Mesodermal cell (in vitro differentiated cells): ENCODE data around the gene SYNDIG1.

Source experiments
- H3K27ac ChIP-seq: 2 replicates; pipeline ENCODE4 v1.7.0; 2013; ENCODE audit warnings: mild to moderate bottlenecking, low read depth, low read length, moderate library complexity; ENCODE audit not compliant: severe bottlenecking
- H3K36me3 ChIP-seq: 2 replicates; pipeline ENCODE4 v1.7.1; 2013; ENCODE audit warnings: mild to moderate bottlenecking, low read length, moderate library complexity; ENCODE audit not compliant: control insufficient read depth, insufficient read depth
- H3K4me1 ChIP-seq: one replicate; pipeline ENCODE4 v1.7.1; 2013; ENCODE audit warnings: mild to moderate bottlenecking, low read length; ENCODE audit not compliant: insufficient read depth, control insufficient read depth, poor library complexity, severe bottlenecking
- H3K4me3 ChIP-seq: 2 replicates; pipeline ENCODE4 v1.7.0; 2013; ENCODE audit warnings: low read length, control low read depth, mild to moderate bottlenecking; ENCODE audit not compliant: insufficient read depth, poor library complexity, severe bottlenecking; ENCODE audit errors: extremely low read depth
- H3K9me3 ChIP-seq: 2 replicates; pipeline ENCODE4 v1.7.1; 2013; ENCODE audit warnings: mild to moderate bottlenecking, low read length, moderate library complexity; ENCODE audit not compliant: control insufficient read depth
- whole genome bisulfite sequencing, 2 experiments: methylation state at CpG; one replicate each; pipeline ENCODE4 v1.1.5; 2013; ENCODE audit warnings: missing lambda C conversion rate in 2 of 2; ENCODE audit not compliant: insufficient coverage in 2 of 2; 5-methylcytosine and 5-hydroxymethylcytosine counted together

The SYNDIG1 gene

GRCh38 chr20:24567508-24567907 is 98.1 kb downstream of the SYNDIG1 start:
- H3K27ac ChIP-seq, result no peak overlapping the region
- peaks cover 8% of the 10 kb centered on the region for H3K9me3 ChIP-seq
- no peak overlapping the region for H3K4me3 ChIP-seq
- peaks cover 2% of the 10 kb centered on the region for H3K4me1 ChIP-seq
- no peaks in the 10 kb centered on the region for H3K36me3 ChIP-seq
- 84 to 86% methylated on average over 4 to 5 of the region's 5 CpGs for WGBS, 2 experiments

- 95 to 96% methylated on average over 5 to 6 of the region's 8 CpGs for WGBS, 2 experiments
- H3K4me3 ChIP-seq, result no peak overlapping the region
- H3K27ac ChIP-seq, result no peak overlapping the region
- no peaks in the 10 kb centered on the region for H3K36me3 ChIP-seq
- peaks cover 2% of the 10 kb centered on the region for H3K4me1 ChIP-seq
- H3K9me3 ChIP-seq, result no peaks in the 10 kb centered on the region
Measured at GRCh38 chr20:24568842-24569241, 99.4 kb downstream of the SYNDIG1 start.

- no peaks in the 10 kb centered on the region for H3K36me3 ChIP-seq
- H3K4me1 ChIP-seq, result no peaks in the 10 kb centered on the region
- H3K9me3 ChIP-seq, result no peaks in the 10 kb centered on the region
- H3K27ac ChIP-seq, result no peak overlapping the region
- H3K4me3 ChIP-seq, result no peak overlapping the region
- no CpG with 5 or more reads among the region's 2 CpGs for WGBS, 2 experiments
Measured at GRCh38 chr20:24571159-24571558, 101.7 kb downstream of the SYNDIG1 start.

- H3K9me3 ChIP-seq, result no peaks in the 10 kb centered on the region
- no peaks in the 10 kb centered on the region for H3K36me3 ChIP-seq
- no peak overlapping the region for H3K27ac ChIP-seq
- WGBS, 2 experiments, result 79 to 88% methylated on average over 4 to 5 of the region's 7 CpGs
- no peaks in the 10 kb centered on the region for H3K4me1 ChIP-seq
- no peak overlapping the region for H3K4me3 ChIP-seq
Measured at GRCh38 chr20:24572140-24572539, 102.7 kb downstream of the SYNDIG1 start.

- Histone ChIP-seq H3K36me3 (no peaks in the 10 kb centered on the region), H3K4me3 (no peak overlapping the region), H3K27ac (no peak overlapping the region), H3K9me3 (no peaks in the 10 kb centered on the region), H3K4me1 (no peaks in the 10 kb centered on the region)
- 88 to 90% methylated on average over 4 of the region's 5 CpGs for WGBS, 2 experiments
Measured at GRCh38 chr20:24572862-24573261, 103.4 kb downstream of the SYNDIG1 start.

GRCh38 chr20:24573557-24573956 is 104.1 kb downstream of the SYNDIG1 start:
- Histone ChIP-seq H3K27ac (no peak overlapping the region), H3K36me3 (no peaks in the 10 kb centered on the region), H3K9me3 (no peaks in the 10 kb centered on the region), H3K4me1 (no peaks in the 10 kb centered on the region), H3K4me3 (no peak overlapping the region)
- 84 to 91% methylated on average over 6 of the region's 6 CpGs for WGBS, 2 experiments

GRCh38 chr20:24574307-24574706 is 104.9 kb downstream of the SYNDIG1 start:
- H3K4me1 ChIP-seq, result no peaks in the 10 kb centered on the region
- 100% methylated on average over 2 of the region's 2 CpGs; no CpG with 5 or more reads in 1 of the 2 experiments for WGBS, 2 experiments
- H3K27ac ChIP-seq, result no peak overlapping the region
- no peaks in the 10 kb centered on the region for H3K36me3 ChIP-seq
- no peaks in the 10 kb centered on the region for H3K9me3 ChIP-seq
- H3K4me3 ChIP-seq, result no peak overlapping the region

- H3K27ac ChIP-seq, result no peak overlapping the region
- no peaks in the 10 kb centered on the region for H3K9me3 ChIP-seq
- no peak overlapping the region for H3K4me3 ChIP-seq
- H3K4me1 ChIP-seq, result no peaks in the 10 kb centered on the region
- H3K36me3 ChIP-seq, result no peaks in the 10 kb centered on the region
- 96 to 100% methylated on average over 2 to 4 of the region's 5 CpGs for WGBS, 2 experiments
Measured at GRCh38 chr20:24574797-24575196, 105.4 kb downstream of the SYNDIG1 start.

- no peak overlapping the region for H3K27ac ChIP-seq
- WGBS, 2 experiments, result 87 to 97% methylated on average over 3 to 4 of the region's 4 CpGs
- no peak overlapping the region for H3K4me3 ChIP-seq
- H3K9me3 ChIP-seq, result no peaks in the 10 kb centered on the region
- H3K36me3 ChIP-seq, result no peaks in the 10 kb centered on the region
- H3K4me1 ChIP-seq, result no peaks in the 10 kb centered on the region
Measured at GRCh38 chr20:24575811-24576210, 106.4 kb downstream of the SYNDIG1 start.

GRCh38 chr20:24576447-24576846 is 107.0 kb downstream of the SYNDIG1 start:
- H3K27ac ChIP-seq, result no peak overlapping the region
- no peaks in the 10 kb centered on the region for H3K36me3 ChIP-seq
- H3K9me3 ChIP-seq, result no peaks in the 10 kb centered on the region
- H3K4me1 ChIP-seq, result no peaks in the 10 kb centered on the region
- H3K4me3 ChIP-seq, result no peak overlapping the region
- WGBS, 2 experiments, result 84 to 86% methylated on average over 7 to 8 of the region's 11 CpGs

GRCh38 chr20:24577271-24577909 is 108.0 kb downstream of the SYNDIG1 start:
- no peaks in the 10 kb centered on the region for H3K4me1 ChIP-seq
- 90 to 91% methylated on average over 9 to 10 of the region's 10 CpGs for WGBS, 2 experiments
- no peaks in the 10 kb centered on the region for H3K9me3 ChIP-seq
- H3K36me3 ChIP-seq, result no peaks in the 10 kb centered on the region
- H3K27ac ChIP-seq, result no peak overlapping the region
- H3K4me3 ChIP-seq, result no peak overlapping the region
